ENCODE measurements around the gene PTPRM. TPM values are rescaled to one million over a fixed set of nuclear protein-coding genes. Genes with fewer than 3 reads are reported as not detected.

The PTPRM gene
- total RNA-seq, 1 experiment from 2014 or later: 6.2 TPM

DNA sequence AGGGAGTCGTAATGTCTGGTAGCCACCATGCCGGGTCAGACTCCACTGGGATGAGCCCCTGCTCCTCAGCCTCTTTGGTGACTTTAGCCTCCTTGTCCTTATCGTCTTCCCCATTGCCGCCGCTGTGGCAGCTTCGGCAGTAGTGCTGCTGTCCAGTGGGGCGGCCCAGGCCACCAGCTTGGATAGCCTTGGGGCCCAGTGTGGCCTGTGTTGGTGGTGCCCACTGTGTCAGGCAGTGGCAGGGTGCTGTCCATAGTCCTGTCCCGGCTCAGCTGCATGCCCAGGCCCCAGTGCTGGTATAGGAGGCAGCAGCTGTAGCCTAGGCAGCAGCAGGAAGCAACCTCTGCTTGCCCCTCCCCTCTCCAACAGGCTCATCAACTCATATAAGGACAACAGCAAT lies 845.0 kb downstream of the PTPRM start:
- Mint-ChIP-seq H3K27ac (no peak overlapping the region), H3K36me3 (ENCODE audit: insufficient read depth in 1 of 3, low read depth in 3 of 3) (peaks cover 11 to 24% (median 11%) of the 10 kb centered on the region in 3 experiments), H3K27me3 (ENCODE audit: low read depth) (no peaks in the 10 kb centered on the region), H3K9me3 (peaks cover 19 to 25% of the 10 kb centered on the region in 2 experiments), H3K4me1 (peaks cover 2 to 10% of the 10 kb centered on the region in 2 experiments; a peak in 3 of 4 replicates), H3K4me3 (no peak overlapping the region)
- Histone ChIP-seq H3K27me3 (ENCODE audit: insufficient read depth, low read length) (no peaks in the 10 kb centered on the region), H4K8ac (replicated peaks; ENCODE audit: insufficient read length, low read depth, low read length) (no peak overlapping the region), H3K18ac (ENCODE audit: insufficient read length, low read depth, low read length) (no peak overlapping the region), H4K91ac (ENCODE audit: insufficient read length, low read depth, low read length) (no peak overlapping the region), H3K4ac (ENCODE audit: low read depth, low read length) (no peak overlapping the region), H3K23ac (ENCODE audit: insufficient read length, low read depth, low read length) (no peak overlapping the region), H4K20me1 (ENCODE audit: control insufficient read depth, insufficient read depth, insufficient read length) (no peaks in the 10 kb centered on the region), H3K9me3 (ENCODE audit: control insufficient read depth, low read depth, low read length) (peaks cover 5% of the 10 kb centered on the region), H3K14ac (ENCODE audit: insufficient read depth, low read length) (no peak overlapping the region), H3K56ac (ENCODE audit: insufficient read length, low read depth, low read length) (no peak overlapping the region), H3K79me2 (ENCODE audit: insufficient read depth, low read length) (no peaks in the 10 kb centered on the region), H2BK12ac (ENCODE audit: insufficient read length, low read depth, low read length) (no peak overlapping the region), H3K79me1 (ENCODE audit: insufficient read depth, low read depth, low read length, poor library complexity, severe bottlenecking) (no peaks in the 10 kb centered on the region), H3T11ph (ENCODE audit: low read length) (no peak overlapping the region), H2BK15ac (ENCODE audit: low read depth, low read length) (no peak overlapping the region), H3K4me1 (ENCODE audit: insufficient read depth, low read length) (no peaks in the 10 kb centered on the region), H3K9ac (ENCODE audit: extremely low read depth, insufficient read length, low read length) (no peak overlapping the region), H3K27ac (ENCODE audit: insufficient read length, low read depth, low read length) (no peak overlapping the region), H3K23me2 (ENCODE audit: insufficient read length, low read depth, low read length, poor library complexity, severe bottlenecking) (no peaks in the 10 kb centered on the region), H2BK20ac (ENCODE audit: low read depth, low read length, poor library complexity, severe bottlenecking) (no peak overlapping the region), H3K4me2 (ENCODE audit: insufficient read depth, insufficient read length, low read length) (no peak overlapping the region), H4K5ac (ENCODE audit: insufficient read length, low read depth, low read length) (no peak overlapping the region), H2BK5ac (ENCODE audit: insufficient read length, low read length) (no peak overlapping the region), H2BK120ac (ENCODE audit: low read depth, low read length, poor library complexity, severe bottlenecking) (no peak overlapping the region), H2AFZ (ENCODE audit: low read length) (no peak overlapping the region), H2AK5ac (ENCODE audit: insufficient read length, low read length) (no peak overlapping the region)
- TF ChIP-seq, protein P1, sequence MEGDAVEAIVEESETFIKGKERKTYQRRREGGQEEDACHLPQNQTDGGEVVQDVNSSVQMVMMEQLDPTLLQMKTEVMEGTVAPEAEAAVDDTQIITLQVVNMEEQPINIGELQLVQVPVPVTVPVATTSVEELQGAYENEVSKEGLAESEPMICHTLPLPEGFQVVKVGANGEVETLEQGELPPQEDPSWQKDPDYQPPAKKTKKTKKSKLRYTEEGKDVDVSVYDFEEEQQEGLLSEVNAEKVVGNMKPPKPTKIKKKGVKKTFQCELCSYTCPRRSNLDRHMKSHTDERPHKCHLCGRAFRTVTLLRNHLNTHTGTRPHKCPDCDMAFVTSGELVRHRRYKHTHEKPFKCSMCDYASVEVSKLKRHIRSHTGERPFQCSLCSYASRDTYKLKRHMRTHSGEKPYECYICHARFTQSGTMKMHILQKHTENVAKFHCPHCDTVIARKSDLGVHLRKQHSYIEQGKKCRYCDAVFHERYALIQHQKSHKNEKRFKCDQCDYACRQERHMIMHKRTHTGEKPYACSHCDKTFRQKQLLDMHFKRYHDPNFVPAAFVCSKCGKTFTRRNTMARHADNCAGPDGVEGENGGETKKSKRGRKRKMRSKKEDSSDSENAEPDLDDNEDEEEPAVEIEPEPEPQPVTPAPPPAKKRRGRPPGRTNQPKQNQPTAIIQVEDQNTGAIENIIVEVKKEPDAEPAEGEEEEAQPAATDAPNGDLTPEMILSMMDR (conservative IDR thresholded peaks at IDR 0.05): no peak
- DNase-seq: no peak
- WGBS (ENCODE audit: extremely low coverage, insufficient read length, low lambda C conversion rate): no CpG with 5 or more reads among the region's 8 CpGs
